RCC 7860 (cell line): ENCODE results near the gene SLC25A3.

ENCODE experiments used
- DNase-seq: peaks from one replicate; pipeline ENCODE4 v3.0.0-alpha.2; 2015; ENCODE audit warnings: low spot score
- FAIRE-seq: peaks from 2 replicates; lab custom pipeline; 2012; peaks lifted over from hg19 to GRCh38; lab: Jason Lieb, UNC

SLC25A3 gene

DNA sequence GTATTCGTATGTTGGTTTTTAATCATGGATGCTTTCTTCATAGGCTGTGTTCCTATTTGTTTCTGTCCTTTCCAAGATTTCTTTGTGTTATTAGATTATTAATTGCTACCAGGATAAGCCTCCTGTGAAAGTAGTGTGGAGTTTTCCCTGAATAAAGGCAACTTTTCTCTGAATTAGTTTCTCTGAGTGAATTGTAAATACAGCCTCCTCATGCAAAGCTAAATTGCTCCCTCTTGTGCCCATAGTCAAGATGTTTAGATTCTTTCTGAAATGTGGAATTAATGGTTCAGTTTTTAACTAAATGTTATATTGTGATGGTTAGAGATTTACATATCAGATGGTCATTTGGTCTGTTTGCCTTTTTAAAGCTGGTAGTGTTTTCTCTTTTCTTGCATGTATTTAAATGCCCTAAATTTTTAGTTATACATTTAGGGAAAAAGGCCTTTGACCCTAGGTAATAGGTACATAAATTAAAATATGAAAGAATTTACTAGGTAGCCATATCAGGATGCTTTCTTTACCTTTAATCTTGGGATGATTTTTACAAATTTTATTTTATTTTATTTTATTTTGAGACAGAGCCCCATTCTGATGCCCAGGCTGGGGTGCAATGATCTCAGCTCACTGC is 60.5 kb downstream of the SLC25A3 start:
- peak; percentile 39 for DNase-seq
- peak; percentile 76 for FAIRE-seq
